ENCODE results near the gene ZPBP2.

DNA sequence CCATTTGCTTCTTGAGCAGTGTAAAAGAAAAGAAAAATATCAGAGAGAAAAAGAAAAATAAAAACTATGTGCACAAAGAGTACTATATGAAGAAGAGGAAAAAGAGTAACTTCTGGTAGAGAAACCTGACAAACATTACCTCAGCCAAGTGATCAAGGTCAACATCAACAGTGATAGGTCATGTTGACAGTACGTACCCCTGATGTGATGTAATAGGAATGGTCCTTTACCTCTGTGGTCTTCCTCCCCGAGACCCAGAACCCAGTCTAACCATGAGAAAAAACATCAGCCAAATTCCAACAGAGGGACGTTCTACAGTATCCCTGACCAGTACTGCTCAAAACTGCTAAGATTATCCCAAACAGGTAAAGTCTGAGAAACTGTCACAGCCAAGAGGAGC lies 46.0 kb downstream of the ZPBP2 start:
- TF ChIP-seq SP2 (tag by site-specific recombination; IDR thresholded peaks at IDR 0.05) (no peak), GLI4 (tag by site-specific recombination; IDR thresholded peaks at IDR 0.05) (no peak)
